SK-N-SH (cell line): ENCODE data around the gene MARS1. TPM values are rescaled to one million over a fixed set of nuclear protein-coding genes. Genes with fewer than 3 reads are reported as not detected.

Source experiments
- CTCF ChIA-PET: fragments of 300-600, 350-600 bp; formaldehyde crosslinking; extraction: SDS; loops from one replicate; lab custom pipeline; 2021; lab: Yijun Ruan, JAX
- POLR2A ChIA-PET: fragments of 350-600 bp; sonication (Branson Sonifier 250); formaldehyde crosslinking; extraction: SDS; loops from one replicate; lab custom pipeline; 2020; ENCODE audit warnings: antibody characterized with exemption, inconsistent platforms; lab: Yijun Ruan, JAX
- DNase-seq: peaks from one replicate; pipeline ENCODE4 v3.0.0; 2012
- H2AFZ ChIP-seq: fragments of 200-600 bp; sonication (generic); 2 replicates; pipeline ENCODE4 v1.8.1; 2016; ENCODE audit warnings: antibody characterized with exemption, mild to moderate bottlenecking, low read depth
- H3F3A ChIP-seq: fragments of 200-600 bp; sonication (generic); replicated peaks from 2 replicates; pipeline ENCODE3; 2016; ENCODE audit warnings: antibody characterized with exemption, mild to moderate bottlenecking; ENCODE audit not compliant: insufficient read depth
- H3K27ac ChIP-seq, 2 experiments: fragments of 200-500 bp in 1 of 2; fragments of 200-600 bp in 1 of 2; sonication (Bioruptor generic) in 1 of 2; sonication (generic), shearing (Covaris generic) in 1 of 2; 2 replicates each; pipeline versions ENCODE4 v1.5.1 to v1.6.1; 2014 to 2016; ENCODE audit warnings: low read depth in 2 of 2, inconsistent platforms in 1 of 2, low read length in 1 of 2, mild to moderate bottlenecking in 1 of 2, mixed read lengths in 1 of 2
- H3K27me3 ChIP-seq: fragments of 200-600 bp; sonication (generic), shearing (Covaris generic); 2 replicates; pipeline ENCODE4 v1.6.1; 2016; ENCODE audit warnings: mixed run types; ENCODE audit not compliant: insufficient read depth
- H3K36me3 ChIP-seq, 2 experiments: fragments of 200-500 bp in 1 of 2; fragments of 200-600 bp in 1 of 2; sonication (Bioruptor generic) in 1 of 2; sonication (generic) in 1 of 2; replicated peaks in 1 of 2; 2 replicates each; pipeline versions ENCODE3 to v1.5.1; 2014 to 2016; ENCODE audit warnings: low read length in 1 of 2, mild to moderate bottlenecking in 1 of 2; ENCODE audit not compliant: insufficient read depth in 2 of 2, control insufficient read depth in 1 of 2
- H3K4me1 ChIP-seq, 2 experiments: fragments of 200-500 bp in 1 of 2; fragments of 200-600 bp in 1 of 2; sonication (Bioruptor generic) in 1 of 2; sonication (generic), shearing (Covaris generic) in 1 of 2; 2 replicates each; pipeline versions ENCODE4 v1.5.1 to v1.6.1; 2014 to 2016; ENCODE audit warnings: low read depth in 1 of 2, low read length in 1 of 2, mixed run types in 1 of 2; ENCODE audit not compliant: insufficient read depth in 2 of 2, control insufficient read depth in 1 of 2
- H3K4me2 ChIP-seq: fragments of 200-600 bp; sonication (generic), shearing (Covaris generic); 2 replicates; pipeline ENCODE4 v1.6.1; 2017; ENCODE audit warnings: mixed run types
- H3K4me3 ChIP-seq, 2 experiments: fragments of 200-500 bp in 1 of 2; fragments of 200-600 bp in 1 of 2; sonication (Bioruptor generic) in 1 of 2; sonication (generic), shearing (Covaris generic) in 1 of 2; 2 replicates each; pipeline versions ENCODE4 v1.5.1 to v1.8.1; 2014 to 2016; ENCODE audit warnings: low read depth in 2 of 2, inconsistent platforms in 1 of 2, low read length in 1 of 2, mild to moderate bottlenecking in 1 of 2, mixed read lengths in 1 of 2, moderate library complexity in 1 of 2
- H3K79me2 ChIP-seq: fragments of 200-600 bp; sonication (generic); 2 replicates; pipeline ENCODE4 v1.8.1; 2017; ENCODE audit warnings: mild to moderate bottlenecking; ENCODE audit not compliant: insufficient read depth
- H3K9ac ChIP-seq: fragments of 200-600 bp; sonication (generic); 2 replicates; pipeline ENCODE4 v1.6.1; 2017; ENCODE audit warnings: mixed run types
- H3K9me2 ChIP-seq: fragments of 200-600 bp; sonication (generic); 2 replicates; pipeline ENCODE4 v1.6.1; 2017; ENCODE audit warnings: mixed run types
- H3K9me3 ChIP-seq: fragments of 200-600 bp; sonication (generic); 2 replicates; pipeline ENCODE4 v1.6.1; 2017; ENCODE audit warnings: mixed run types, mild to moderate bottlenecking, moderate library complexity
- H4K20me1 ChIP-seq: fragments of 200-600 bp; sonication (generic); 2 replicates; pipeline ENCODE4 v1.6.1; 2017; ENCODE audit warnings: mild to moderate bottlenecking, mixed run types; ENCODE audit not compliant: insufficient read depth
- CHD2 ChIP-seq: fragments of 150-350 bp; IDR thresholded peaks from 2 replicates; pipeline ENCODE4 v1.6.1; 2018; ENCODE audit warnings: low read length; ENCODE audit not compliant: partially characterized antibody
- ELF1 ChIP-seq: IDR thresholded peaks from 2 replicates; pipeline ENCODE4 v1.4.0; 2012
- FOXJ3 ChIP-seq: sonication (generic); formaldehyde crosslinking; IDR thresholded peaks from 2 replicates; pipeline ENCODE4 v1.5.1; 2020; ENCODE audit warnings: mild to moderate bottlenecking, missing genetic modification reagents
- GABPA ChIP-seq: IDR thresholded peaks from 2 replicates; pipeline ENCODE4 v1.4.0; 2012; ENCODE audit warnings: low read depth, mild to moderate bottlenecking
- GATA2 ChIP-seq: sonication (generic); formaldehyde crosslinking; IDR thresholded peaks from 2 replicates; pipeline ENCODE4 v1.5.0; 2020; ENCODE audit warnings: mild to moderate bottlenecking, missing genetic modification reagents
- NFIC ChIP-seq: IDR thresholded peaks from 2 replicates; pipeline ENCODE4 v1.4.0; 2012; ENCODE audit warnings: borderline replicate concordance
- PBX3 ChIP-seq: IDR thresholded peaks from 2 replicates; pipeline ENCODE4; 2012
- POLR2AphosphoS5 ChIP-seq: IDR thresholded peaks from 2 replicates; pipeline ENCODE4 v1.6.1; 2012; ENCODE audit warnings: low read depth, low read length
- RAD21 ChIP-seq: IDR thresholded peaks from 2 replicates; pipeline ENCODE4 v1.6.1; 2012; ENCODE audit warnings: mild to moderate bottlenecking, low read length
- RCOR1 ChIP-seq: fragments of 150-350 bp; IDR thresholded peaks from 2 replicates; pipeline ENCODE4 v1.6.1; 2017; ENCODE audit warnings: antibody characterized with exemption, low read length
- RFX5 ChIP-seq: IDR thresholded peaks from 2 replicates; pipeline ENCODE4 v1.6.1; 2012; ENCODE audit warnings: mild to moderate bottlenecking, improper control_type of control experiment, low read length
- RXRA ChIP-seq: IDR thresholded peaks from 2 replicates; pipeline ENCODE4 v1.4.0; 2012; ENCODE audit warnings: low read depth, mild to moderate bottlenecking, borderline replicate concordance
- SIN3A ChIP-seq: IDR thresholded peaks from 2 replicates; pipeline ENCODE4 v1.6.1; 2012; ENCODE audit warnings: low read depth, mild to moderate bottlenecking, low read length, moderate library complexity, borderline replicate concordance
- SMC3 ChIP-seq: IDR thresholded peaks from 2 replicates; pipeline ENCODE4 v1.6.1; 2012; ENCODE audit warnings: low read depth, low read length, improper control_type of control experiment
- TAF1 ChIP-seq: IDR thresholded peaks from 2 replicates; pipeline ENCODE4 v1.6.1; 2012; ENCODE audit warnings: low read depth, mild to moderate bottlenecking, low read length, moderate library complexity, borderline replicate concordance
- TCF12 ChIP-seq: IDR thresholded peaks from 2 replicates; pipeline ENCODE4 v1.4.0; 2012
- YY1 ChIP-seq: IDR thresholded peaks from 2 replicates; pipeline ENCODE4 v1.4.0; 2012; ENCODE audit warnings: low read depth, mild to moderate bottlenecking
- ZBTB33 ChIP-seq: IDR thresholded peaks from 2 replicates; pipeline ENCODE4 v1.4.0; 2012; ENCODE audit warnings: low read depth, borderline replicate concordance
- WGBS: methylation state at CpG from one replicate; pipeline ENCODE4 v1.1.6; 2017; ENCODE audit warnings: low lambda C conversion rate; 5-methylcytosine and 5-hydroxymethylcytosine counted together
- polyA plus RNA-seq, 3 experiments: library from polyadenylated mRNA; depleted of rRNA; stranded (reverse); fragments of >200 nt; gene quantifications; 2 replicates each; pipeline ENCODE4 v1.2.3, GENCODE V29; 2012
- TF ChIP-seq, protein P1 (sequence below): IDR thresholded peaks from 2 replicates; pipeline ENCODE4 v1.4.0; 2012; ENCODE audit warnings: low read depth

Gene MARS1
- polyA plus RNA-seq, 1 of the 3 experiments (the other 2 are of a cell fraction): 158 TPM

GRCh38 chr12:57543581-57543980 lies 55.7 kb downstream of the MARS1 start:
- TF ChIP-seq, protein P1, sequence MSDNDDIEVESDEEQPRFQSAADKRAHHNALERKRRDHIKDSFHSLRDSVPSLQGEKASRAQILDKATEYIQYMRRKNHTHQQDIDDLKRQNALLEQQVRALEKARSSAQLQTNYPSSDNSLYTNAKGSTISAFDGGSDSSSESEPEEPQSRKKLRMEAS: no peak
- no peak for TF ChIP-seq RCOR1
- TF ChIP-seq GATA2 (CRISPR knock-in tag): no peak
- no peak for TF ChIP-seq PBX3
- TF ChIP-seq SMC3: no peak
- TF ChIP-seq FOXJ3 (CRISPR knock-in tag): no peak
- TF ChIP-seq GABPA: no peak
- no peak for TF ChIP-seq ZBTB33
- TF ChIP-seq ELF1: no peak
- Histone ChIP-seq H3K27ac (no peak overlapping the region), H3K27me3 (no peaks in the 10 kb centered on the region), H4K20me1 (peaks cover 22% of the 10 kb centered on the region), H3K9me2 (no peaks in the 10 kb centered on the region), H3K4me2 (0 out of 2 replicates have a peak overlapping the region, but pooled peaks have one; percentile 2), H3F3A (peaks cover 30% of the 10 kb centered on the region), H3K79me2 (peaks cover 78% of the 10 kb centered on the region), H2AFZ (no peak overlapping the region), H3K9me3 (no peaks in the 10 kb centered on the region), H3K4me1 (peaks cover 12 to 16% of the 10 kb centered on the region in 2 experiments; a peak in 3 of 4 replicates), H3K36me3 (peaks cover 28 to 37% of the 10 kb centered on the region in 2 experiments), H3K4me3 (no peak overlapping the region), H3K9ac (no peak overlapping the region)
- CTCF ChIA-PET: interaction anchor here (1.1 to 1.2 kb wide), 2 partner anchors 13 to 82 kb away, joined by 3 read pairs; no protein-coding TSS in a partner anchor
- 100% methylated on average over 2 of the region's 2 CpGs for WGBS
- DNase-seq: no peak
- POLR2A ChIA-PET: interaction anchor here (0.6 to 1.2 kb wide), 2 partner anchors 9 to 11 kb away, joined by 3 to 5 read pairs; no protein-coding TSS in a partner anchor

DNA sequence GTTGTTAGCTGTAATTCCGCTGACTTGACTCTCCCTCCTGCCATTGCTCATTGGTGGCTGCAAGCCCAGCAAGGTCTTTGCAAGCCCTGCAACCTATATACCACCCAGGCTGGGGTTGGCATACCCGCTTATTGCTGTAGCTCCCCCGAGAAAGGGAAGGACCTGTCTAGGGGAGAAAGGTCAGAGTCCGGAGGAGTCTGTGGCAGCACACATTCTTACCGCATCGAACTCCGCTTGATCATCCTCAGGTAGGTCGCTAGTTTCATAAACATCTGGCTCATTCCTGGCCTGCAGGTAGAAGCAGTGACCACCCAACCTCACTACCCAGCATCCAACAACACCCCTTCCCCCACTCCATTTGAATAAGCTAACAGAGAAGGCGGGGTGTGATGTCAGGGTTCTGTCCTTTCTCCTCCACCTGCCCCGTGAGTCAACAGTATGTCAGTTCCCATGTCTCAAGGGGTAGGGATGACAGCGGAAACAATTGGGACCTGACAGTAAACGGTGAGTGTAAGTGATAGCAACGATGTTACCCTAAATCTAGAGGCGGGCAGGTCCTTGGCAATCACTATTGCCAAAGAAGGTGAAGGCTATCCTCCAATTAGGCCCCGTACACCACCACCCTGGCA lies 58.1 kb downstream of the MARS1 start:
- peaks cover 26% of the 10 kb centered on the region for H3F3A ChIP-seq
- H3K9ac ChIP-seq: peak overlapping the region; percentile 95
- H3K36me3 ChIP-seq: peaks cover 13 to 26% of the 10 kb centered on the region in 2 experiments
- WGBS: 74% methylated on average over 12 of the region's 15 CpGs
- peak overlapping the region; percentile 97 for H3K4me2 ChIP-seq
- peak overlapping the region; percentile 55 to 67; a peak in 2 of 4 replicates for H3K27ac ChIP-seq
- POLR2A ChIA-PET: interaction anchor here (0.5 to 2.6 kb wide), 5 partner anchors 9 to 1363 kb away, joined by 3 to 13 read pairs (median 4); partner anchors contain the start of genes ARHGEF25 and DDIT3
- H3K4me3 ChIP-seq: peak overlapping the region; percentile 84 to 86
- no peak for TF ChIP-seq FOXJ3 (CRISPR knock-in tag)
- no peak for TF ChIP-seq RAD21
- TF ChIP-seq RCOR1: no peak
- TF ChIP-seq, protein P1: no peak
- no peak for TF ChIP-seq SIN3A
- no peak for TF ChIP-seq ZBTB33
- TF ChIP-seq POLR2AphosphoS5: no peak
- no peak for TF ChIP-seq CHD2
- no peak for TF ChIP-seq GATA2 (CRISPR knock-in tag)
- no peak for TF ChIP-seq NFIC
- no peak for TF ChIP-seq YY1
- TF ChIP-seq RFX5: no peak
- no peak for TF ChIP-seq TCF12
- TF ChIP-seq ELF1: no peak
- TF ChIP-seq RXRA: no peak
- TF ChIP-seq TAF1: no peak
- no peaks in the 10 kb centered on the region for H3K9me3 ChIP-seq
- H2AFZ ChIP-seq: no peak overlapping the region
- CTCF ChIA-PET: interaction anchor here (1.1 to 2.3 kb wide), 6 partner anchors 10 to 308 kb away, joined by 3 to 10 read pairs (median 4); partner anchors contain the start of gene DDIT3
- DNase-seq: no peak
- H4K20me1 ChIP-seq: peaks cover 17% of the 10 kb centered on the region
- H3K4me1 ChIP-seq: peaks cover 16 to 20% of the 10 kb centered on the region in 2 experiments; a peak in 3 of 4 replicates
- peaks cover 69% of the 10 kb centered on the region for H3K79me2 ChIP-seq
- H3K27me3 ChIP-seq: no peaks in the 10 kb centered on the region
- H3K9me2 ChIP-seq: no peaks in the 10 kb centered on the region
